Measurements from ENCODE around the gene ZNF493.

Gene ZNF493

DNA sequence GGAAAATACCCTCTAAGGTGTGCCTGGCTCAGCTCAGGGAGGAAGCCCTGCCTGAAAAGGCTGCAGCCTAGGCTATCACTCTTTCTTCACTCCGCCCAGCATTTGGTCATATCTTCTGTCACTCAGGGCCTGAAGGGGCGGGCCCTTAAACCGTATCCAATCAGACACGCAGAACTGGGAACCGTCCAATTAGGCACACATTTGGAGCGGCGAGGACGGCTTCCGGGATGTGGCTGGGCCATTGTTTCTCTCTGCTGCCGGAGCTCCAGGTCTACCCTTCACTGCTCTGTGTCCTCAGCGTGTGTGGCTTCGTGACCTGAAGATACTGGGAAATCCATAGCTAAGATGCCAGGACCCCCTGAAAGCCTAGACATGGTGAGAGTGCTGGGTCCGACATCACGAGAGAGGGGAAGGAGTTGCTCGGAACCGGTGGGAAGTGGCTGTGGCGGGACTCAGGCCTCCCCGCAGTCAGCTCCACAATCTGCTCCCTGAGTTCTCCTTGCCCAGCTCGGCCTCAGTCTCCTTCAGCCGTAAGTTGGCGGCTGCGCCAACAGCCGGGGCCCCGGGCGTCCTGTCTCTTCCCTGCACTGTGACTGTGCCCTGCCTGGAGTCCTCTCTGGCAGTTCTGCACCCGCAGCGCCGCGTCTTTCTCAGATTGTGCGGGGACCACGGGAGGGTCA lies at the start of gene ZNF493:
TSS of gene ZNF493 (plus strand) at position 241 of the 680 bp plus-strand sequence. CDS start at position 346, 105 bp downstream.
- in situ Hi-C loops (cut with HindIII; ENCODE audit: low pct_ligation_motif_present, low sequenced_read_pairs): no loop called here
- Histone ChIP-seq H3K4me3 (ENCODE audit: low read depth, low read length) (peak within 1 kb of the TSS; percentile 93), H3K36me3 (replicated peaks) (peaks cover 5% of the 10 kb centered on the region), H3K27me3 (replicated peaks) (no peaks in the 10 kb centered on the region), H3K27ac (peak within 1 kb of the TSS; percentile 69)
- DNase-seq: peak; percentile 96
- TF ChIP-seq, protein P1, sequence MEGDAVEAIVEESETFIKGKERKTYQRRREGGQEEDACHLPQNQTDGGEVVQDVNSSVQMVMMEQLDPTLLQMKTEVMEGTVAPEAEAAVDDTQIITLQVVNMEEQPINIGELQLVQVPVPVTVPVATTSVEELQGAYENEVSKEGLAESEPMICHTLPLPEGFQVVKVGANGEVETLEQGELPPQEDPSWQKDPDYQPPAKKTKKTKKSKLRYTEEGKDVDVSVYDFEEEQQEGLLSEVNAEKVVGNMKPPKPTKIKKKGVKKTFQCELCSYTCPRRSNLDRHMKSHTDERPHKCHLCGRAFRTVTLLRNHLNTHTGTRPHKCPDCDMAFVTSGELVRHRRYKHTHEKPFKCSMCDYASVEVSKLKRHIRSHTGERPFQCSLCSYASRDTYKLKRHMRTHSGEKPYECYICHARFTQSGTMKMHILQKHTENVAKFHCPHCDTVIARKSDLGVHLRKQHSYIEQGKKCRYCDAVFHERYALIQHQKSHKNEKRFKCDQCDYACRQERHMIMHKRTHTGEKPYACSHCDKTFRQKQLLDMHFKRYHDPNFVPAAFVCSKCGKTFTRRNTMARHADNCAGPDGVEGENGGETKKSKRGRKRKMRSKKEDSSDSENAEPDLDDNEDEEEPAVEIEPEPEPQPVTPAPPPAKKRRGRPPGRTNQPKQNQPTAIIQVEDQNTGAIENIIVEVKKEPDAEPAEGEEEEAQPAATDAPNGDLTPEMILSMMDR (IDR thresholded peaks at IDR 0.05; ENCODE audit: low read depth, low read length, missing control alignments): no peak

DNA sequence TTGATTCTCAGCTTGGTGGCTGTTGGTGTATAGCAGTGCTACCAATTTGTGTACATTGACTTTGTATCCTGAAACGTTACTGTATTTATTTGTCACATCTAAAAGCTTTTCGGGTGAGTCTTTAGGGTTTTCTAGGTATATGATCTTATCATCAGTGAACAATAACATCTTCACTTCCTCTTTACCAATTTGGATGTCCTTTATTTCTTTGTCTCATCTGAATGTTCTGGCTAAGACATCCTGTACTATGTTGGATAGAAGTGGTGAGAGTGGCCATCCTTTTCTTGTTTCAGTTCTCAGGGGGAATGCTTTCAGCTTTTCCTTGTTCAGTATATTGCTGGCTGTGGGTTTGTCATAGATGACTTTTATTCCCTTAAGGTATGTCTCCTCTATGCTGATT lies 44.1 kb upstream of the ZNF493 start:
- DNase-seq: no peak
- in situ Hi-C loops (cut with HindIII; ENCODE audit: low pct_ligation_motif_present, low sequenced_read_pairs): no loop called here
- Histone ChIP-seq H3K27ac (no peak overlapping the region), H3K36me3 (replicated peaks) (no peaks in the 10 kb centered on the region), H3K4me3 (ENCODE audit: low read depth, low read length) (no peak overlapping the region), H3K27me3 (replicated peaks) (no peaks in the 10 kb centered on the region)
- TF ChIP-seq, protein P1 (IDR thresholded peaks at IDR 0.05; ENCODE audit: low read depth, low read length, missing control alignments): no peak

DNA sequence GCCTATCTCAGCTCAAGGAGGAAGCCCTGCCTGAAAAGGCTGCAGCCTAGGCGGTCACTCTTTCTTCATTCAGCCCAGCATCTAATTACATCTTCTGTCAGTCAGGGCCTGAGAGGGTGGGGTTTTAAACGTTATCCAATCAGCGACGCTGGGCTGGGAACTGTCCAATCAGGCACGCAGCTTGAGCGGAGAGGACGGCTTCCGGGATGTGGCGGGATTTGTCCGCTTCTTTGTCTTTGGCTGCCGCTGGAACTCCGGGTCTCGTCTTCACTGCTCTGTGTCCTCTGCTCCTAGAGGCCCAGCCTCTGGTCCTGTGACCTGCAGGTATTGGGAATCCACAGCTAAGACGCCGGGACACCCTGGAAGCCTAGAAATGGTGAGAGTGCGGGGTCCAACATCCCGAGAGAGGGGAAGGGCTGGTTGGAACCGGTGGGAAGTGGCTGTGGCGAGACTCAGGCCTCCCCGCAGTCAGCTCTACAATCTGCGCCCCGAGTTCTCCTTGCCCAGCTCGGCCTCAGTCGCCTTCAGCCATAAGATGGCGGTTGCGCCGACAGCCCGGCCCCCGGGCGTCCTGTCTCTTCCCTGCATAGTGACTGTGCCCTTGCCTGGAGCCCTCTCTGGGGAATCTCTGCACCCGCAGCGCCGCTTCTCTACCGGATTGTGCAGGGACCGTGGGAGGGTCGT lies 38.0 kb upstream of the ZNF493 start, which contains the start of gene ZNF738:
TSS of gene ZNF738 (plus strand) at position 233 of the 684 bp plus-strand sequence. CDS start at position 374, 141 bp downstream.
- peak; percentile 96 for DNase-seq
- in situ Hi-C loops (cut with HindIII; ENCODE audit: low pct_ligation_motif_present, low sequenced_read_pairs): no loop called here
- TF ChIP-seq, protein P1 (IDR thresholded peaks at IDR 0.05; ENCODE audit: low read depth, low read length, missing control alignments): no peak
- peak within 1 kb of the TSS; percentile 71 for H3K4me3 ChIP-seq (ENCODE audit: low read depth, low read length)
- no peaks in the 10 kb centered on the region for H3K27me3 ChIP-seq (replicated peaks)
- peak within 1 kb of the TSS; percentile 85 for H3K27ac ChIP-seq
- peaks cover 2% of the 10 kb centered on the region for H3K36me3 ChIP-seq (replicated peaks)

DNA sequence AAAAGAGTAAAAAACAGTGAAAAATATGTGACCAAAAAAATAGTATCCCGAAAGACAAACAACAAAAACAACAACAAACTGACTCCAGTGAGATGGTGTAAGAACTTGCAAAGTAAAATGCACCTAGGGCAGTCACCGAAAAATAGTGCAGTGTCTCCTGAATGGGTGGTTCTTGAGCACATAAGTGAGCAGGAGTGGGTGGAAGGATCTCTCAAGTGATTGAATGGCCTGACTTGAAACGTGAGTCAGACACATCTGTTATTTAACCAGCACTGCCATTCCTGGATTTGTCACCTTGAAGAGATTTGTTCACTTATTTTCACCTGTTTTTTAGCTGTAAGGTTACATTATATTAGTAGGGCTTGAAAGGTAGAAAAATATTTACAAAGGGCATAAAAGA lies 34.6 kb upstream of the ZNF493 start:
- no peak overlapping the region for H3K4me3 ChIP-seq (ENCODE audit: low read depth, low read length)
- TF ChIP-seq, protein P1 (IDR thresholded peaks at IDR 0.05; ENCODE audit: low read depth, low read length, missing control alignments): no peak
- no peak overlapping the region for H3K27ac ChIP-seq
- peaks cover 10% of the 10 kb centered on the region for H3K36me3 ChIP-seq (replicated peaks)
- in situ Hi-C loops (cut with HindIII; ENCODE audit: low pct_ligation_motif_present, low sequenced_read_pairs): no loop called here
- DNase-seq: no peak
- H3K27me3 ChIP-seq (replicated peaks): no peaks in the 10 kb centered on the region

DNA sequence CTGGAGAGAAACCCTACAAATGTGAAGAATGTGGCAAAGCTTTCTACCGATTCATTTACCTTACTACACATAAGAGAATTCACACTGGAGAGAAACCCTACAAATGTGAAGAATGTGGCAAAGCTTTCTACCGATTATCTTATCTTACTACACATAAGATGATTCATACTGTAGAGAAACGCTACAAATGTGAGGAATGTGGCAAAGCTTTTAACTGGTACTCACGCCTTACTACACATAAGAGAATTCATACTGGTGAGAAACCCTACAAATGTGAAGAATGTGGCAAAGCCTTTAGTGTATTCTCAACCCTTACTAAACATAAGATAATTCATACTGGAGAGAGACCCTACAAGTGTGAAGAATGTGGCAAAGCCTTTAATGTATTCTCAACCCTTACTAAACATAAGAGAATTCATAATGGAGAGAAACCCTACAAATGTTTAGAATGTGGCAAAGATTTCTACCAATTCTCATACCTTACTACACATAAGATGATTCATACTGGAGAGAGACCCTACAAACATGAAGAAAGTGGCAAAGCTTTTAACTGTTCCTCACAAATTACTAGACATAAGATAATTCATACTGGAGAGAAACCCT lies 12.9 kb upstream of the ZNF493 start:
- H3K36me3 ChIP-seq (replicated peaks): peaks cover 2% of the 10 kb centered on the region
- H3K27ac ChIP-seq: no peak overlapping the region
- no peak overlapping the region for H3K4me3 ChIP-seq (ENCODE audit: low read depth, low read length)
- no peaks in the 10 kb centered on the region for H3K27me3 ChIP-seq (replicated peaks)
- in situ Hi-C loops (cut with HindIII; ENCODE audit: low pct_ligation_motif_present, low sequenced_read_pairs): no loop called here
- TF ChIP-seq, protein P1 (IDR thresholded peaks at IDR 0.05; ENCODE audit: low read depth, low read length, missing control alignments): no peak
- no peak for DNase-seq
